HepG2 (cell line): ENCODE results near the gene POGLUT2. TPM values are rescaled to one million over a fixed set of nuclear protein-coding genes. Genes with fewer than 3 reads are reported as not detected.

ENCODE experiments used
- ATF7 ChIP-seq, 2 experiments: fragments of 450-650 bp in 1 of 2; sonication (generic) in 1 of 2; formaldehyde crosslinking in 1 of 2; IDR thresholded peaks; 2 replicates each; pipeline versions ENCODE4 v1.4.0 to v1.6.1; 2016 to 2020; ENCODE audit warnings: antibody characterized with exemption in 1 of 2, mild to moderate bottlenecking in 1 of 2, missing genetic modification reagents in 1 of 2
- CERS6 ChIP-seq: sonication (generic); formaldehyde crosslinking; IDR thresholded peaks from 2 replicates; pipeline ENCODE4 v1.5.0; 2020; ENCODE audit warnings: missing genetic modification reagents
- EED ChIP-seq: sonication (generic); formaldehyde crosslinking; IDR thresholded peaks from 2 replicates; pipeline ENCODE4 v1.5.0; 2020; ENCODE audit warnings: mild to moderate bottlenecking, missing genetic modification reagents
- FOXO1 ChIP-seq: sonication (generic); formaldehyde crosslinking; IDR thresholded peaks from 2 replicates; pipeline ENCODE4 v1.4.0; 2020; ENCODE audit warnings: missing genetic modification reagents
- HIVEP1 ChIP-seq: sonication (generic); formaldehyde crosslinking; IDR thresholded peaks from 2 replicates; pipeline ENCODE4 v1.4.0; 2020; ENCODE audit warnings: mild to moderate bottlenecking, missing genetic modification reagents
- HNF4A ChIP-seq: sonication (generic); formaldehyde crosslinking; IDR thresholded peaks from 2 replicates; pipeline ENCODE4 v1.4.0; 2020; ENCODE audit warnings: missing genetic modification reagents
- ISL2 ChIP-seq: sonication (generic); formaldehyde crosslinking; IDR thresholded peaks from 2 replicates; pipeline ENCODE4 v1.5.0; 2020; ENCODE audit warnings: missing genetic modification reagents
- KDM6A ChIP-seq: IDR thresholded peaks from 2 replicates; pipeline ENCODE4 v1.6.1; 2016; ENCODE audit warnings: low read depth
- MED1 ChIP-seq: sonication (generic); formaldehyde crosslinking; IDR thresholded peaks from 2 replicates; pipeline ENCODE4 v1.4.0; 2020; ENCODE audit warnings: missing genetic modification reagents
- PHB2 ChIP-seq: fragments of 450-650 bp; IDR thresholded peaks from 2 replicates; pipeline ENCODE4 v1.6.1; 2018; ENCODE audit not compliant: partially characterized antibody
- SIN3B ChIP-seq: fragments of 150-350 bp; IDR thresholded peaks from 2 replicates; pipeline ENCODE4 v1.6.1; 2014; ENCODE audit warnings: low read length
- SP2 ChIP-seq: sonication (generic); formaldehyde crosslinking; IDR thresholded peaks from 2 replicates; pipeline ENCODE4 v1.5.1; 2020; ENCODE audit warnings: mild to moderate bottlenecking, missing genetic modification reagents
- ZBTB2 ChIP-seq: sonication (generic); formaldehyde crosslinking; IDR thresholded peaks from 2 replicates; pipeline ENCODE4 v1.8.0; 2022; ENCODE audit warnings: low read depth, missing genetic modification reagents
- ZFP36 ChIP-seq: fragments of 150-350 bp; IDR thresholded peaks from 2 replicates; pipeline ENCODE4 v1.6.1; 2018; ENCODE audit warnings: borderline replicate concordance, low read length, low read depth; ENCODE audit not compliant: partially characterized antibody
- ZNF263 ChIP-seq: sonication (generic); formaldehyde crosslinking; IDR thresholded peaks from 2 replicates; pipeline ENCODE4 v1.4.0; 2020; ENCODE audit warnings: missing genetic modification reagents
- ZNF264 ChIP-seq: sonication (generic); formaldehyde crosslinking; IDR thresholded peaks from 2 replicates; pipeline ENCODE4 v1.4.0; 2020; ENCODE audit warnings: missing genetic modification reagents
- ZNF280B ChIP-seq: sonication (generic); formaldehyde crosslinking; IDR thresholded peaks from 2 replicates; pipeline ENCODE4 v1.5.0; 2020; ENCODE audit warnings: missing genetic modification reagents, mild to moderate bottlenecking, borderline replicate concordance
- ZNF687 ChIP-seq: sonication (generic); formaldehyde crosslinking; IDR thresholded peaks from 2 replicates; pipeline ENCODE4 v1.5.1; 2020; ENCODE audit warnings: mild to moderate bottlenecking, missing genetic modification reagents, moderate library complexity
- ZNF703 ChIP-seq: sonication (generic); formaldehyde crosslinking; IDR thresholded peaks from 2 replicates; pipeline ENCODE4 v1.5.1; 2020; ENCODE audit warnings: missing genetic modification reagents, mild to moderate bottlenecking, moderate library complexity, borderline replicate concordance
- ZNF709 ChIP-seq: sonication (generic); formaldehyde crosslinking; IDR thresholded peaks from 2 replicates; pipeline ENCODE4 v1.5.0; 2020; ENCODE audit warnings: mild to moderate bottlenecking, missing genetic modification reagents
- ZSCAN29 ChIP-seq: sonication (generic); formaldehyde crosslinking; conservative IDR thresholded peaks from 2 replicates; pipeline ENCODE4 v1.4.0; 2020; ENCODE audit warnings: mild to moderate bottlenecking, missing genetic modification reagents
- polyA plus RNA-seq, 8 experiments: library from polyadenylated mRNA; depleted of rRNA in 3 of 8; stranded (reverse) in 7 of 8; unstranded in 1 of 8; fragments of >200 nt; fragmentation: Illumina TruSeq in 4 of 8; extraction: Trizol in 4 of 8; gene quantifications; 2 replicates each; pipeline versions ENCODE4 v1.2.1 to v1.2.3, GENCODE V29; 2011 to 2016; ENCODE audit warnings: low read depth in 4 of 8, missing spikeins in 1 of 8, mixed read lengths in 1 of 8; ENCODE audit not compliant: insufficient read depth in 1 of 8
- total RNA-seq, 5 experiments: library from RNA; depleted of rRNA; stranded (reverse); fragments of >200 nt; fragmentation: Illumina TruSeq; extraction: Trizol; gene quantifications; 2 replicates each; pipeline ENCODE4 v1.2.3, GENCODE V29; 2016; ENCODE audit warnings: low read depth in 1 of 5

Gene POGLUT2
- total and polyA plus RNA-seq, 2 of the 13 experiments (the other 11 are each of a cell fraction or from before 2014, with no cell fraction given), result 18.0 to 26.1 TPM

- TF ChIP-seq ZNF280B, result peak; percentile 60; the same call in 1 of the 2 replicates
- 0 out of 2 replicates have a peak, but pooled peaks have one; percentile 6 for TF ChIP-seq HNF4A (CRISPR knock-in tag)
- TF ChIP-seq ZFP36, result no peak
- no peak for TF ChIP-seq FOXO1
- 0 out of 2 replicates have a peak, but pooled peaks have one; percentile 37 for TF ChIP-seq HIVEP1
- peak; percentile 86; the same call in 1 of the 2 replicates for TF ChIP-seq EED (CRISPR knock-in tag)
- TF ChIP-seq KDM6A (CRISPR knock-in tag), result no peak
- TF ChIP-seq ATF7 (IDR thresholded peaks at IDR 0.05), result no peak
- TF ChIP-seq ATF7 (CRISPR knock-in tag; IDR thresholded peaks at IDR 0.05), result peak; percentile 52; the same call in 1 of the 2 replicates
- TF ChIP-seq ISL2, result 0 out of 2 replicates have a peak, but pooled peaks have one; percentile 39
- 0 out of 2 replicates have a peak, but pooled peaks have one; percentile 10 for TF ChIP-seq ZNF263 (CRISPR knock-in tag)
- no peak for TF ChIP-seq ZBTB2 (CRISPR knock-in tag)
- peak; percentile 80; the same call in 1 of the 2 replicates for TF ChIP-seq ZSCAN29
- 0 out of 2 replicates have a peak, but pooled peaks have one; percentile 54 for TF ChIP-seq ZNF703 (CRISPR knock-in tag)
- 0 out of 2 replicates have a peak, but pooled peaks have one; percentile 15 for TF ChIP-seq SP2 (CRISPR knock-in tag)
- 0 out of 2 replicates have a peak, but pooled peaks have one; percentile 41 for TF ChIP-seq ZNF264 (CRISPR knock-in tag)
- no peak for TF ChIP-seq CERS6
- TF ChIP-seq ZNF709 (CRISPR knock-in tag), result no peak
- no peak for TF ChIP-seq PHB2
- TF ChIP-seq ZNF687 (CRISPR knock-in tag), result peak; percentile 56; the same call in 1 of the 2 replicates
- peak; percentile 37 for TF ChIP-seq MED1
- TF ChIP-seq SIN3B, result no peak; the same call in 1 of the 2 replicates
Observed at GRCh38 chr13:102798581-102799425, at the start of gene POGLUT2, which contains the start of gene BIVM (continued).
